Stimulated activated CD8-positive, alpha-beta memory T cell treated with anti-CD3 and anti-CD28 coated beads, Interleukin-15, amount 100 ng/mL, for 48 hours (primary cell): ENCODE results near the gene AWAT1.
"Not testable (repeated sequence)": the region's sequence is repeated elsewhere in the genome, so short reads cannot be mapped to it uniquely, and the experiment has no call there.

ENCODE experiments used
- DNase-seq, 2 donors: peaks; one replicate each; pipeline ENCODE4 v3.0.0-alpha.2; 2020; ENCODE audit warnings: low read depth in 2 of 2

The AWAT1 gene

DNA sequence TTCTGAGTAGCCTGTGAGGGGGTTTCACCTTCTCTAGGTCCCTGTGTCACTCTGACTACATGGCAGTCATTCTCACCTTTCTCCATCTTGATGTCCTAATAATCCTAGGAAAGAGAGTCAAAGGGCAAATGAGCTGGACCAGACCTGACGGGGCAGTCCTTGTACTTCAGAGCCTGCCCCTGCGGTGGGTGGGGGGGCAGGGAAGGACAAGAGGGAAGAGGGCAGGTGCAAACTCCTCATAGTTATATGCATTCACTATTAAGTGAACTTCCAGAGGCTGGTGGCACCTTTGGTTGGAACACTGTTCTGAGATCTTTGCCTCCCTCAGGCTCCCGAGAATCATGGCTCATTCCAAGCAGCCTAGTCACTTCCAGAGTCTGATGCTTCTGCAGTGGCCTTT is at the start of gene AWAT1:
Gene AWAT1, plus strand, starts transcription at position 301 of the 400 bp plus-strand sequence. Its CDS starts 41 bp downstream, at position 342.
- no peak for DNase-seq

DNA sequence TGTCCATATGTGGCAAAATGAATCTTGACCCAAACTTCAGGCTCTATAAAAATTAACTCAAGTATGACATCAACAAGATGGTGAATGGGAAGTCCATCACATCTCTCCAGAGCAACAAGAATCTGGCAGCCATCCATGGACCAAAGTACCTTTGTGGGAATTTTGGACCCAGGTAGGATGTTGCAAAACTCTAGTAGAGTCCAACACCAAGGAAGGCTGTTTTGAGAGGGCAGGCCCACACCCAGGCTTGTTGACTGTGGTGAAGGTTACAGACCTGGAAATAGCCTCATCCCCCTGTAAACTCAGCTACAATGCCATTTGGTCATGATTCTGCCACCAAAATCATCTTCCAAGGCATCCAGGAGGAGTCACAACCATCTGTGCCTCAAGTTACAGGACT is 44.2 kb upstream of the AWAT1 start:
- DNase-seq, result no peak

DNA sequence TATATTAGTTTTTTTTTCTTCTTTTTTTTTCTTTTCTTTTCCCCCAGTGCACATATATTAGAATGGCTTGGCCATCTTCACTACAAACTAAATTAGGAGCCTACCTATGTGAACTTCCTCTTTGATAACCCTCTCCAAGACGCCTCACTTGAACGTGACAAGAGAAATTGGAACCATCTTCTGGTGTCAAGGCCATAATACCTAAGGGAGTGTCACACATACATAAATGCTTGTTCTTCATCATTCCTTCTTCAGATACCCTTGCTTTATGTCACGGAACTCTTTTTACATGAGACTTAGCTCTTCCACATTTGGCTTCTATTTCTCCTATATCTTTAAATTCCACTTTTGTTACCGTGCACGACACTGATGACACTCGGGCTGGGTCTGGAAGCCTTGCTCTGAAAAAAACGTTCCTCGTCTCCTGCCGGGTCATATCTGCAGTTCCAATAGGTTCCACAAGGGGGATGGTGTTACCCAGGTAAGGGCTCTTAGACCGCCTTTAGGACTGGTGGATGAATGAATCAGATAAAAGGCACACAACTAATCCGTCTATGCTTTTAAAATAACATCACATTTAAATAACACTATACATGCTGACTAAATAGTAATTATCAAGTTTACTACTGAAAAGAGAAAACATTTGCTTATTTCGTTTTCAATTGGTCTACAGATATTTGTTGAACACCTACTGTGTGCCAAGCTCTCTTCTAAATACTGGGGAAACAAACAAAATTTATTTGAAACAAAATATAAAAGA is 37.3 kb upstream of the AWAT1 start:
- peak; percentile 25 to 49 for DNase-seq

DNA sequence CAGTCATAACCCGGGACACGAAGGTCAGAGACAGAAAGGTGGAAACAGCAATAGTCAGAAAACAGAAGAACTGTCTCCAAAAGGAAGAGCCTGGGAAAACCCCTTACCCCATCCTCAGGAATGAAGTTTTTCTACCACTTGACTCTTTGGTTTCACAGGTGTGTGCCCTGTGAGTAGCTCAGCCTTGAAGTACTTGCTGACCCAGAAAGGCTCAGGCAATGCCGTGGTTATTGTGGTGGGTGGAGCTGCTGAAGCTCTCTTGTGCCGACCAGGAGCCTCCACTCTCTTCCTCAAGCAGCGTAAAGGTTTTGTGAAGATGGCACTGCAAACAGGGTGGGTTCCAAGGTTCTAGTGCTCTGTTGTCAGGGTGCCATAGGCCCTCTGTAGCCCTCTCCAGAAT is 32.7 kb upstream of the AWAT1 start:
- DNase-seq, result no peak

DNA sequence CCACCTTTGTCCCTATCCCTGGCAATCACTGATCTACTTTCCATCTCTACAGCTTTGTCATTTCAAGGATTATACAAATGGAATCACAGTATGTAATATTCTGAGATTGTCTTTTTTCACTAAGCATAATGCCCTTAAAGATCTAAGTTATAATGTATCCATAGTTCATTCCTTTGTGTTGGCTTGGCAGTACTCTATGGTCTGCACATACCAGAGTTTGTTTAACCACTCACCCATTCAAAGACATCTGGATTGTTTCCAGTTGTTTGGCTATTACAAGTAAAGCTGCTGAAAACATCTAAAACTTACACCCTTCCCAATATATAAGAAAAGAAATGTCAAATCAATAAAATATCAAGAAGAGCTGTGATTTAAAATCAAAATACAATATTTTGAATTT is 26.0 kb upstream of the AWAT1 start:
- DNase-seq, result no peak

DNA sequence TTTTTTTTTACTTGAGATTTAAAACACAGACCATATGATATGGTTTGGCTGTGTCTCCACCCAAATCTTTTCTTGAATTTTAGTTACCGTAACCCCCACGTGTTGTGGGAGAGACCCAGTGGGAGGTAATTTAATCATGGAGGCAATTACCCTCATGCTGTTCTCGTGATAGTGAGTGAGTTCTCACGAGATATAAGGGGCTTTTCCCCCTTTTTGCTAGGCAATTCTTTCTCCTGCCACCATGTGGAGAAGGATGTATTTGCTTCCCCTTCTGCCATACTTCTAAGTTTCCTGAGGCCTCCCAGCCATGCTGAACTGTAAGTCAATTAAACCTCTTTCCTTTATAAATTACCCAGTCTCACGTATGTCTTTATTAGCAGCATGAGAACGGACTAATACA is 24.9 kb upstream of the AWAT1 start:
- DNase-seq, result not testable (repeated sequence)

DNA sequence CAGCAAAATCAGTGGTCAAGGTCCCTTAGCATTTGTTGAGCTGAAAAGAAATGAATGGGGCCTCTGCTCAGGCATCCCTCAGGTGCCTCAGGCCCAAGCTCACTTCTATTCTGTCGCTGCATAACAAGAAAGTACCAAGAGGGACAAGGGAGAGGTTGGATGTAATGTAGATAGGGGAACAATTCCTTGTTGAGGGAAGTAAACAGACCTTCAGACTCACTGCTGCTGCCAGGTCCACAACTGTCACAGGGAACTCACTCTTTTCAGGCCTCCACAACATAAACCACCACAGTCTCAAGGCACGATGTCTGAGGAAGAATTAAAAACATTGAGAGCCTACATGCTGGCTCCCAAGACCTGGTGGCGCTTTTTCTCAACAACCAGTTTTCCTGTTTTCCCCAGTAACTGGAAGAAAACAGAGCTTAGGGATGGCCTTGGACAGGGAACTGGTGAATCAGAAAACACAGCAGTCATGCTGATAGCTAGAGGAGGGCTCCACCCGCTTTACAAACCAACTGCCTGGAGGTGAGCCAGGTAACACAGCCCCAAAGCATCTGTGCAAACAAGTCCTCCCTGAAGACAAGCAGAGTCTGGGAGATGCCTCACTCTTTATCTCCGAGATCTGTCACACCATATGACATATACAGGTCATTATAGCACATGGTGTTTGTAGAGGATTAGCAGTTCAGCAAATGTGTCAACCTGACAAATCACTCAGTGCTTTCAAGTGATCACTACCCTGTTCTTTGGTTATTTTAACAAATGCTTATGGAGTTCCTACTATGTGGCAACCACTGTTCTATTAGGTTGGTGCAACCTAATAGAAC is 14.3 kb upstream of the AWAT1 start:
- no peak for DNase-seq

DNA sequence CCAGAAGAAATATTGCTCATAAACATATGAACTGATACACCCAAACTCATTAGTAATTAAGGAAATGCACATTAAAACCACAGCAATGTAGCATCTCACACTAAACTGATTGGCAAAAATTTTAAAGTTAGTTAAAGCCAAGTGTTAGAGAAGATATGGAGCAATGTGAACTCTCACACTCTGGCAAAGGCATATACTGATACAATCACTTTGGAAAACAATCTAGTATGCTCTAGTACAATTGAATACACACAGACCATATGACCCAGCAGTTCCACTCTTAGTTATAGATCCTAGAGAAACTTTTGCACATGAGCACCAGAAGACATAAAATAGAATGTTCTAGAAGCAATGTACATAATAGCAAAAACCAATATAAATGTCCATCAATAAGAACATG is 8.4 kb upstream of the AWAT1 start:
- no peak for DNase-seq

DNA sequence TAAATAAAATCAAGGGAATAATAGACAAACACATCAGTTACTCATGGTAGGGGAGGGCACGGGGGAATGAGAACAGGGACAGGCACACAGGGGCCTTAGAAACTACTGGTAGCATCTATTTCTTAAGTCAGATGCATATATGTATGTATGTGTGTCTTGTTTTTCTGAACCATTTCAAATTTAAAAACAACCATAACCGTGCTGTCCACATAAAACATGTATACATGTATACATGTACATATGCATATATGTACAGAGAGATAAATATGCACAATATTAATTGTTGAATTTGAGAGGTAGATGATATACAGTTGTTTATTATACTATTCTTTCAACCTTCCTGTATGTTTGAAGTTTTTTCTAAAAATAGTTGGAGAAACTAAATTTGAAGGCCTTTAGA is 7.8 kb upstream of the AWAT1 start:
- no peak for DNase-seq

DNA sequence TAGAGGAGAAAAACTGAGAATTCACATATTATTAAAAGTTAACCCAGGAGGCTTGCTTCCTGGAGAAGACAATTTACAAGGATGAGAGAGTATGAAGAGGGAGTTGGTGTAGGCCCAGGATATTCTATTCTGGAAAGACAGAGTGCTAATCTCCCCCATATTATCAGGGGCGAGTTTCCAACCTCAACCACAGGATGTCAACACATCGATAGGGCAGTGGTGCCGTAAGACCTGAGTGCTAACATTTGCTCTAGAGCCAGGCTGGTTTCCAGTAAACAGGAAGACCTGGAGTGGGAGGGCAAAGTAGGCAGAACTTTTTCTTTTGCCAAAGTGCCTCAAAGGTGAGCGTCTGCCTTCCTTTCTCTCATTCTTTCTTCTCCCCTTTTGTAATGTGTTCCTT is 2.8 kb upstream of the AWAT1 start:
- DNase-seq, result no peak

DNA sequence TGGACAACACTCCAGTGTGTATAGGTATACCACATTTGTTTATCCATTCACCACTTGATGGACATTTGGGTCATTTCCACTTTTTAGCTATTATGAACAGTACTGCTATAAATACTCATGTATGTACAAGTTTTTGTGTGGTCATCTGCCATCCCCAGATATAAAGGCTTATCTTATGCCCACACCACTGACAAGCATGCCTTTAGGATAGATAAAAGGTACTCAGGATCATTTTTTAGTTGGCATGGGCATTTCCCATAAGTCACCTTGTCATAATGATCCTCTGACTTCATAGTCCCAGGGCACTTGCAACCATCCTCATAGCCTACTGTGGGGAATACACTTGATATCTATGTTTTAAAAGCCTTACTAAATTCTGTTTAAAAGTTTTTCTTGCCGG is 6.3 kb downstream of the AWAT1 start:
- no peak for DNase-seq

DNA sequence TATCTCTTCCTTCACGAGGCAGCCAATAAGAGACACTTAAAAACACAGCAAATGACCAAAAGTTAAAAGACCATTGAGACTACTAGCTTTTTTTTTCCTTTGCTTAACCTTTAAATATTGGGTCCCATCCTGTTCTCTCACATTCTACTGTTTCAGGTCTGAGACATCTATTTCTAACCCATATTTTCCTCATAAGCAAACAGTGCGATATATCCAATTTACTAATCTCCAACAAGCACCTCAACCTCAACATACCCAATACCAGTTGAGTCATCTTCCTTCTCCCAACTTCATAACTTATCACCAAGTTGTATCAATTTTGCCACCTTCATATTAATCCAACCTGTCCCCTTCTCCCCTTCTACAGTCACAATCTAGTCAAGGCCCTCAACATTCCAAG is 7.0 kb downstream of the AWAT1 start:
- no peak for DNase-seq

DNA sequence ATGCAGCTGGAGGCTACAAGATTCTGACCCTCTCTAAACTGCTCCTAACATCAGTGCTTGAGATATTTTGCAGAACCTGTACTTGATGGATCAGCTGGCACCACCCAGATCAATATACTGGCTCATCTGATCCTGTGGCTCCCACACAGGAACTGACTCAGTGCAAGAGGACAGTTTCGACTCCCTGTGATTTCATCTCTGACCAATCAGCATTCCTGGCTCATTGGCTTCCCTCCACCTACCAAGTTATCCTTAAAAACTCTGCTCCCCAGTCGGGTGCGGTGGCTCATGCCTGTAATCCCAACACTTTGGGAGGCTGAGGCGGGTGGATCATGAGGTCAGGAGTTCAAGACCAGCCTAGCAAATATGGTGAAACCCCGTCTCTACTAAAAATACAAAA is 9.1 kb downstream of the AWAT1 start:
- DNase-seq, result not testable (repeated sequence)

DNA sequence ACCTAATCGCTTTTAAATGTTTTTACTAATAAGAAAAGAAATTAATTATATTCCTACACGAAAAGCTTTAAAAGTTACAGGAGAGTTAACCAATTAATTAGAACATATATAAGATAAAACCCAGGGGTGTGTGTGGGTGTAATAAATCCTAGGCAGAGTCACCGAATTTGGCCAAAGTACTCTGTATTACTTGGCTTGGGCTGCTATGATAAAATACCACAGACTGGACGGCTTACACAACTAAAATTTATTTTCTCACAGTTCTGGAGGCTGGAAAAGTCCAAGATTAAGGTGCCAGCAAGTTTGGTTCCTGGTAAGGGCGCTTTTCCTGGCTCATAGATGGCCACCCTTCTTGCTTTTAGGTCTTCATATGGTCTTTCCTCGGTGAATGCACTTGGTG is 10.4 kb downstream of the AWAT1 start:
- no peak for DNase-seq

DNA sequence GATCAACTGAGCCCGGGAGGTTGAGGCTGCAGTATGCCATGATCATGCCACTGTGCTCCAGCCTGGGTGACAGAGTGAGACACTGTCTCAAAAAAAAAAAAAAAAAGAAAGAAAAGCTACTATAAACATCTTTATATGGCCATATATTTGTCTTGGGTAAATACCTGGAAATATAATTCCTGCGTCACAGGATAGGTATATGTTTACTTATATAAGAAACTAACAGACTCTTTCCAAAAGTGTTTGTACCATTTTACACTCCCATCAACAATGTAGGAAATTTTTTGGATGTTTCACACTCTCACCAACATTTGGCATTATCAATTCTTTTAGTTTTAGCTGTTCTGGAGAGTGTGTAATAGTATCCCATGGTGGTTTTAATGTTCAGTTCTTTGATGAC is 12.8 kb downstream of the AWAT1 start:
- no peak for DNase-seq

DNA sequence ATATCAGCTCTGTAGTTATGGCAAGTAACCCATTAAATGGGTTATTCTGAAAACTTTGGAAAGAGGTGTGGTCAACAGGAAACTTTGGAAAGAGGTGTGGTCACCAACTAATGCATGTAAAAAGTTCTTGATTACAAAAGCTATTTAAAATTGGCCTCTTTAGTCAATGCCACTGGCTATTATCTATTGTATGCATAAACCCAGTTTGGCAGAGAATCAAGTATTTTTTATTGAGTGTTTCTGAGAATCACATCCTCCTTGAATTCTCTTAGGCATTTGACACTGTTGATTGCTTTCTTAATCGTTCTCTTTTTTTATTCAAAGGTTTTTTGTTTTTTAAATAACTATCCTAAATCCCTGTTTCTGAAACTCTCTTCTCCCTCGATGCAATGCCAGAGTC is 18.0 kb downstream of the AWAT1 start:
- no peak for DNase-seq

DNA sequence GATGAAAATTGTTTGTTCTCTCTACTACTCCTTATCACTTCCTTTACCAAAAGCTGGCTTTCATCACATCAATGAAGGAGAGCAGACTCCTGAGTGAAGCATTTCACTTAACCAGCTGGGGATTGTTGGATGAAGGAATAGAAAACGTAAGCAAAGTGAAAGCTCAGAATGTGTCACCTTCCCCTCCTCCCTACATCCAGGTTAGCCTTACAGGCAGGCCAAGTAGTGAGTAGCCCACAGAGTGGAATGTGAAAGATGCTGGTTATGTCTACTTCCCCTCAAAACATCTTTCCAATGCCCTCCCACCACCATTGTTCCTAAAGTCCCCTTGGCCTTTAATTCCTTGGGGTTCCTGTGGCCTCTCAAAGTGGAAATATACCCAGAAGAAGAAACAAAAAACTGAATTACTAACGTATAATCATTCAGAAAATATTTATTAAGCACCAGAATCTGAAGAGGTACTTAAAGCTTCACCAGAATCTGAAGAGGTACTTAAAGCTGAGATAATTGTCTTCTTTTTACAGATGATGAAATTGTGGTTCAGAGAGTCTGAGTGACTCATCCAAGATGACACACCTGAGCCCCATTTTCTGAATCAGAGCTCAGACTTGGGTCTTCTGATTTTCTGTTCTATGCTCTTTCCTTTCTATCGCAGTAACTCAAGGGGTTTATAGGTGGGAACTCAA is 19.1 kb downstream of the AWAT1 start:
- DNase-seq, result no peak

DNA sequence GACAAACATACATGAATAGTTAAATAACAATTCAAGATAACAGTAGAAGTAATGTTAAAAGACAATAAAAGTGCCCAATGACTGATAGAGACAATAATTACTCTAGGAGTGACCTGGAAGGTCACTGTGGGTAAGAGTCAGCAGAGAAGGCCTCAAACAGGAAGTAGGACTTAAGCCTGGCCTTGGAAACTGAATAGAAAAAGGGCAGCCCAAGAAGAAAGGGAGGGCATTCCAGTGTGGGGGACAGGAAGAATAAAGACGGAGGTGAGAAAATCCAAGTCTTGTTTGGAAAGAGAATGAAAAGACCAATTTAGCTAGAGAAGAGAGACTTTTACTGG is 19.6 kb downstream of the AWAT1 start:
- no peak for DNase-seq

DNA sequence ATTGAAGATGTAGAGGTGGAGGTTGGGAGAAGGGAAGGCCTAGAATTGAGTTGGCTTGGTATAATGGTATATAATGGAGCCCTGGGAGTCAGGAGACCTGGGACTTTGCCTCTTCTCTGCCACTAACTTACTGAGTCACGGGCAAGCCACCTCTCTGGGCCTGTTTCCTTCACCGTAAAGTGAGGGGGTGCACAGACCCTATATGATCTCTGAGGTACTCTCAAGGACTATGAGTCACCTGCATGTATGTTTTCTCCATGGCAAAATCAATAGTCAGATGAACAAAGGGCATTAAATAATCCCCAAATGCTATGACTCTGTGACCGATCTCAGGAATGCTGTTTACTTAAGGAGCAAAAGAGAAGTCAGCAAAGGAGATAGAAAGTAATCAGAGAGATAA is 20.5 kb downstream of the AWAT1 start:
- DNase-seq, result no peak

DNA sequence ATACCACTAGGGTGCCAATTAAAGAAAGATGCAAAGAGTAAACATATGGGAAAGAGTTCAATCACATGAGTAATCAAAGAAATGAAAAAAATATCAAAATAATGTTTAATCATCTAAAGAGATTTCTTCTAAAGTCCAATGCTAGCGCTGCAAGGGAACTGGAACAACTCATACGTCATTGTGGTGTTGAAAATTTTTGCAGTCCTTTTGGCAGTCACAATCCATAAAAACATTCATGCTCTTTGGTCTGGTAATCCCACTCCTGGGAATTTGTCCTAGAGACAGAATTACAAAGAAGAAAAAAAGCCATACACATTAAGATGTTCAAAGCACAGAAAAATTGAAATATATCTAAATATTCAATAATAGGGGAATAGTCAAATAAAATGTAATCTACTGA is 21.0 kb downstream of the AWAT1 start:
- no peak for DNase-seq

DNA sequence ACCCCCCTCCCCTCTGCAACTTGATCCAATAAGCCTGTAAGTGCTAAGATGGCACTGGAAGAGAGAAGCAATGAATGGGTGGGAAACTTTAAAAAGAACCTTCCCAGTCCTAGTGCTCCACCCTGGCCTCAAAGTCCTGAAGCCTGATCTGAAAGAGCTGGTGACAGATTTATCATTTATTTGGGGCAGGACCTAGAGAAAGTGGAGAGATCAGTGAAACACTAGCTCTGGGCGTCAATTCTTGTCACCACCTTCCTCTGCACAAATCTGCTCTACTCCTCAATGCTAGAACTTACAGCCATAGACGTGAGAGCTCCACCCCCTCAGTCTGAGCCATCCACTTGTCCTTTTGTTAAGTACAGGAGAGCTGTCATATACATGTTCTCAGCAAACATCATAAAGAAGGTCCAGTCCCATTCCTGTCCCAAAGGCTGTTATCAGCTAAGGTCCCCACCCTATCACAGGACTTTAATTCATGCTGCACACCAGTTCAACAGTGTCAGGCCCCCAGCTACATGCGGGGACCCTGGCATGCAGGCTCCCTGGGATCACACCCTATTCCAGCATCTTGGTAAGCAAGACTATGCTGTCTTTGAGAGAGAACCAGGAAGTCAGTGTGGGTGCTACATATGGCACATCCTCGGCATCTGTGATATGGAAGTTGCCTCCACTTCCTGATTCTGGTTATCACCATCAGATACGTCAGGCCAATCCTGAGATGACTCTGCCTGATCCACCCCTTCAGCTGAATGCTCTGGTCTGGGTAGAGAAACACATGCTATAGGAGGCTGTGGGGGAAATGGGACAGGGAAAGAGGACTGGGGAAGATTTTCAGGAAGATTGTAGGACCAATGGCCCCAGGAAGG is 23.2 kb downstream of the AWAT1 start:
- DNase-seq, result no peak

DNA sequence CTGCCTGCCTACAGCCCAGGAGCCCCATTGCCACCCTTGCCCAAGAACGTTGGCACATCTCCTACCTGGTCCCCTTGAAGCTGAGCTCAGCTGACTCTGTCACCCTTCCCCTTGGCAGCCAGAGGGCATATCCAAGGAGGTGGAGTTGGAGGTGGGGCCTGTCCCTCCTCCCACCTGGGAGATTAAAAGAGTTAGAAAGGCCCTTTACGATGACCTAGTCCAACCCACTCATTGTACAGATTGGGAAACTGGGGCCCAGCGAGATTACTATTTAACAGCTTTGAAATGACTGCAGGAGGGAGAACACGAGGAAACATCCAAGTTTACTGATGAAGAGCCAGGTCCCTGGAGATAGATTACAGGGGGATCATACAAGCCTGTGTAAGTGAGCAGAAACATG is 25.6 kb downstream of the AWAT1 start, which contains the start of gene P2RY4:
Gene P2RY4, minus strand, starts transcription at position 101 of the 400 bp plus-strand sequence. CDS start 580 bp downstream, outside the sequence.
- DNase-seq, result no peak
